HG02623 (cell line): Measurements from ENCODE around the gene CLDND2.

Experiments used
- ATAC-seq: cut with Tn5 transposase; IDR thresholded peaks from one replicate; pipeline ENCODE4 v1.9.1; 2021; ENCODE audit warnings: moderate library complexity; ENCODE audit not compliant: unreplicated experiment

CLDND2 gene

GRCh38 chr19:51386882-51387520 is 18.2 kb upstream of the CLDND2 start:
- ATAC-seq: no peak

GRCh38 chr19:51382004-51382403 is 13.2 kb upstream of the CLDND2 start:
- no peak for ATAC-seq

- no peak for ATAC-seq
Measured at GRCh38 chr19:51380379-51380778, 11.6 kb upstream of the CLDND2 start.

- no peak for ATAC-seq
Measured at GRCh38 chr19:51377422-51377821, 8.6 kb upstream of the CLDND2 start.

GRCh38 chr19:51375504-51376221 is 6.9 kb upstream of the CLDND2 start:
- ATAC-seq: no peak

GRCh38 chr19:51372649-51373504 is 4.1 kb upstream of the CLDND2 start, which contains the start of gene NKG7:
TSS of gene NKG7 (minus strand) at chr19:51372654. CDS start at chr19:51372535, 119 bp downstream.
- ATAC-seq: no peak

GRCh38 chr19:51372021-51372648 is 3.3 kb upstream of the CLDND2 start:
- no peak for ATAC-seq

- no peak for ATAC-seq
Measured at GRCh38 chr19:51371186-51371690, 2.4 kb upstream of the CLDND2 start.

- ATAC-seq: no peak
Measured at GRCh38 chr19:51370230-51370629, 1.4 kb upstream of the CLDND2 start.

GRCh38 chr19:51367565-51368365 is 1.0 kb downstream of the CLDND2 start:
- ATAC-seq: peak; percentile 67

- ATAC-seq: no peak
Measured at GRCh38 chr19:51367255-51367564, 1.6 kb downstream of the CLDND2 start.

- ATAC-seq: peak; percentile 41
Measured at GRCh38 chr19:51366389-51367254, 2.2 kb downstream of the CLDND2 start.

GRCh38 chr19:51365965-51366388 is 2.8 kb downstream of the CLDND2 start, which contains the start of gene ETFB:
TSS of gene ETFB (minus strand) at chr19:51366388. CDS start at chr19:51366326, 62 bp downstream.
- ATAC-seq: no peak

GRCh38 chr19:51365211-51365964 is 3.4 kb downstream of the CLDND2 start:
- ATAC-seq: no peak

GRCh38 chr19:51364200-51365106 is 4.3 kb downstream of the CLDND2 start:
- ATAC-seq: no peak

- no peak for ATAC-seq
Measured at GRCh38 chr19:51361239-51361638, 7.6 kb downstream of the CLDND2 start.

- no peak for ATAC-seq
Measured at GRCh38 chr19:51359294-51359693, 9.5 kb downstream of the CLDND2 start.
